ENCODE results near the gene TEN1. TPM values are rescaled to one million over a fixed set of nuclear protein-coding genes. Genes with fewer than 3 reads are reported as not detected.

The TEN1 gene
- total RNA-seq, 2 donors from 2014 or later, result 6.0 to 8.1 TPM

GRCh38 chr17:75940727-75941441 is 38.2 kb upstream of the TEN1 start, which contains the start of gene FBF1:
TSS of gene FBF1 (minus strand) at chr17:75941042. CDS start at chr17:75938149, 2,893 bp downstream.
- no peaks in the 10 kb centered on the region for H3K9me3 ChIP-seq
- H3K27ac ChIP-seq, result peak within 1 kb of the TSS in 1 of 2 donors; percentile 42

GRCh38 chr17:75941442-75941819 is 37.6 kb upstream of the TEN1 start:
- no peaks in the 10 kb centered on the region for H3K27me3 ChIP-seq (replicated peaks; ENCODE audit: insufficient read depth)
- TF ChIP-seq CTCF (IDR thresholded peaks at IDR 0.05), result no peak
- ATAC-seq (ENCODE audit: insufficient number of reproducible peaks, low FRiP score, low read depth), result no peak
- H3K9me3 ChIP-seq, result no peaks in the 10 kb centered on the region
- DNase-seq (ENCODE audit: low spot score), result no peak
- H3K36me3 ChIP-seq, result peaks cover 10% of the 10 kb centered on the region
- peak overlapping the region; percentile 86 for H3K4me3 ChIP-seq
- peaks cover 8% of the 10 kb centered on the region in 2 donors for H3K4me1 ChIP-seq (ENCODE audit: control insufficient read depth in 1 of 2, low read depth in 2 of 2)
- no peak overlapping the region for H3K27ac ChIP-seq

More at GRCh38 chr17:75940727-75941441, 38.2 kb upstream of the TEN1 start, which contains the start of gene FBF1:
- H3K4me1 ChIP-seq (ENCODE audit: control insufficient read depth in 1 of 2, low read depth in 2 of 2), result peaks cover 8% of the 10 kb centered on the region in 2 donors
- DNase-seq (ENCODE audit: low spot score) (peak; percentile 79), ATAC-seq (ENCODE audit: insufficient number of reproducible peaks, low FRiP score, low read depth) (peak; percentile 74)
- no peak for TF ChIP-seq CTCF (IDR thresholded peaks at IDR 0.05)
- no peaks in the 10 kb centered on the region for H3K27me3 ChIP-seq (replicated peaks; ENCODE audit: insufficient read depth)
- H3K36me3 ChIP-seq, result peaks cover 7% of the 10 kb centered on the region
- peak within 1 kb of the TSS; percentile 86 for H3K4me3 ChIP-seq

- Histone ChIP-seq H3K4me3 (no peak overlapping the region), H3K9me3 (no peaks in the 10 kb centered on the region), H3K36me3 (peaks cover 12% of the 10 kb centered on the region), H3K4me1 (ENCODE audit: control insufficient read depth in 1 of 2, low read depth in 2 of 2) (peaks cover 8% of the 10 kb centered on the region in 2 donors), H3K27ac (no peak overlapping the region), H3K27me3 (replicated peaks; ENCODE audit: insufficient read depth) (no peaks in the 10 kb centered on the region)
- TF ChIP-seq CTCF (IDR thresholded peaks at IDR 0.05), result no peak
- ATAC-seq (ENCODE audit: insufficient number of reproducible peaks, low FRiP score, low read depth) (no peak), DNase-seq (ENCODE audit: low spot score) (no peak)
These were observed 36.6 kb upstream of the TEN1 start for GRCh38 chr17:75942473-75942872.

GRCh38 chr17:75943491-75943890 is 35.5 kb upstream of the TEN1 start:
- Histone ChIP-seq H3K9me3 (no peaks in the 10 kb centered on the region), H3K4me3 (no peak overlapping the region), H3K36me3 (peaks cover 20% of the 10 kb centered on the region), H3K27me3 (replicated peaks; ENCODE audit: insufficient read depth) (no peaks in the 10 kb centered on the region), H3K4me1 (ENCODE audit: control insufficient read depth in 1 of 2, low read depth in 2 of 2) (peaks cover 8% of the 10 kb centered on the region in 2 donors), H3K27ac (no peak overlapping the region)
- DNase-seq (ENCODE audit: low spot score), result no peak
- ATAC-seq (ENCODE audit: insufficient number of reproducible peaks, low FRiP score, low read depth), result no peak
- no peak for TF ChIP-seq CTCF (IDR thresholded peaks at IDR 0.05)

- Histone ChIP-seq H3K4me3 (no peak overlapping the region), H3K36me3 (peaks cover 35% of the 10 kb centered on the region), H3K27me3 (replicated peaks; ENCODE audit: insufficient read depth) (no peaks in the 10 kb centered on the region), H3K4me1 (ENCODE audit: control insufficient read depth in 1 of 2, low read depth in 2 of 2) (peaks cover 6 to 7% of the 10 kb centered on the region in 2 donors), H3K9me3 (no peaks in the 10 kb centered on the region), H3K27ac (no peak overlapping the region)
- no peak for ATAC-seq (ENCODE audit: insufficient number of reproducible peaks, low FRiP score, low read depth)
- no peak for DNase-seq (ENCODE audit: low spot score)
- TF ChIP-seq CTCF (IDR thresholded peaks at IDR 0.05), result no peak
These were observed 33.8 kb upstream of the TEN1 start for GRCh38 chr17:75945211-75945610.

All from thoracic aorta (tissue), 2 donors.